Duodenal mucosa (tissue), 2 donors: ENCODE measurements around the gene RTF1.
"Not testable (repeated sequence)": the region's sequence is repeated elsewhere in the genome, so short reads cannot be mapped to it uniquely, and the experiment has no call there.

Experiments
- H3K27ac ChIP-seq: one replicate; pipeline ENCODE4 v1.7.0; 2013; ENCODE audit warnings: low read depth, low read length
- H3K27me3 ChIP-seq, 2 donors: one replicate each; pipeline ENCODE4 v1.7.0; 2013; ENCODE audit warnings: low read length in 2 of 2, control low read depth in 1 of 2; ENCODE audit not compliant: insufficient read depth in 2 of 2, control insufficient read depth in 1 of 2
- H3K36me3 ChIP-seq, 2 donors: one replicate each; pipeline ENCODE4 v1.7.0; 2013; ENCODE audit warnings: low read length in 2 of 2, control low read depth in 1 of 2; ENCODE audit not compliant: insufficient read depth in 2 of 2, control insufficient read depth in 1 of 2
- H3K4me1 ChIP-seq, 2 donors: one replicate each; pipeline ENCODE4 v1.7.0; 2013; ENCODE audit warnings: low read length in 2 of 2, control low read depth in 1 of 2; ENCODE audit not compliant: insufficient read depth in 2 of 2, control insufficient read depth in 1 of 2
- H3K4me3 ChIP-seq, 2 donors: one replicate each; pipeline ENCODE4 v1.7.0; 2013; ENCODE audit warnings: low read length in 2 of 2, low read depth in 1 of 2
- H3K9ac ChIP-seq, 2 donors: one replicate each; pipeline ENCODE4 v1.7.0; 2013; ENCODE audit warnings: low read length in 2 of 2, low read depth in 1 of 2
- H3K9me3 ChIP-seq, 2 donors: one replicate each; pipeline ENCODE4 v1.7.0; 2013; ENCODE audit warnings: low read length in 2 of 2, control low read depth in 1 of 2; ENCODE audit not compliant: control insufficient read depth in 1 of 2

RTF1 gene

DNA sequence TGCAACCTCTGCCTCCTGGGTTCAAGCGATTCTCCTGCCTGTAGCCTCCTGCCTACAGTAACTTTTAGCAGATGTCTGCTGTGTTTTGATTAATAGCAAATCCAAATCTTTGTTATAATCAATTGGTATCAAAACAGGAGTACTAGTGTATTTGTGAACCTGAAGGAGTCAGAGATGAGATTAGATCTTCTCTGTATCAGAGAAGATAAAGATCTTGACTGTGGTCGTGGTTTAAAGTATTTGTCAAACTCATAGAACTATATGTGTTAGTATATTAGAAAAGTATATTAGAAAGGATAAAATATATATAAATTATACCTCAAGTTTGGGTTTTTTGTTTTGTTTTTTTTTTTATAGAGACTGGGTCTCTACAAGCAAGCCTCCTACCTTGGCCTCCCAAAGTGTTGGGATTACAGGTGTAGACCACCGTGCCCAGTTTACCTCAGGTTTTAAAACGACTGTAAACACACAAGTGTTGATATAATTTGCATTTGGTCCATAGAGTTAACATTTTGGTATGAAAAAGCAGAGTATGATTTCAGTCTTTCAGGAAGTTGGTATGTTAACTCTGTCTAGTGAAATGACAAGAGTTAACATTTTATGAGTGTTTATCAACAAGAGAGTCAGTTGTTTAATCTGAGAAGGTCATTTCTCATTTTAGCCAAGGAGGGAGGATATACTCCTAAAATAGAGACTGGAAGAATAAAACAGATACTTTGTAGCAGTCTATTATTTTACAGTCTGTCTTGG, 18.3 kb downstream of the RTF1 start:
- no peak overlapping the region for H3K9ac ChIP-seq
- H3K4me3 ChIP-seq, result no peak overlapping the region
- H3K9me3 ChIP-seq, result no peaks in the 10 kb centered on the region
- no peaks in the 10 kb centered on the region for H3K4me1 ChIP-seq
- peaks cover 0 to 10% of the 10 kb centered on the region in 2 donors for H3K36me3 ChIP-seq
- no peak overlapping the region for H3K27ac ChIP-seq
- H3K27me3 ChIP-seq, result no peaks in the 10 kb centered on the region

DNA sequence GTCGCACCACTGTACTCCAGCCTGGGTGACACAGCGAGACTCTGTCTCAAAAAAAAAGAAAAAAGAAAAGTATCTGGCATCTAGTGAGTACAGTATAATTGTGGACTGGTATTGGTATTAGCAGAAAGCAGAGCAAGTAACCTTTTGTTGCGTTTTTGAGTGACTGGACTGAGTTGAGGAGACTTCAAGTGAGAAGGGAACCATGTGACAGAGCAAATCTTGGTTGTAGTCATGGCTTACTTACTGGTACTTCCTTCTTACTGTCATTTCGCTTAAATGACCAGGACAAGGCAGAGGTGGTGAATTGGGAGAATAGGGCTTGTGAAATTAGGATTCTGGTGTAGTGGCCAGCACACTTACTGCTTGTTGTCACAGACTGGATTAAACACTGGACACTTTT, 20.6 kb downstream of the RTF1 start:
- H3K4me3 ChIP-seq, result no peak overlapping the region
- H3K4me1 ChIP-seq, result no peaks in the 10 kb centered on the region
- H3K9me3 ChIP-seq, result no peaks in the 10 kb centered on the region
- H3K36me3 ChIP-seq, result peaks cover 0 to 10% of the 10 kb centered on the region in 2 donors
- H3K27me3 ChIP-seq, result no peaks in the 10 kb centered on the region
- H3K27ac ChIP-seq, result no peak overlapping the region
- H3K9ac ChIP-seq, result no peak overlapping the region

- Histone ChIP-seq H3K4me3 (no peak overlapping the region), H3K27ac (no peak overlapping the region), H3K36me3 (peaks cover 0 to 11% of the 10 kb centered on the region in 2 donors)
Measured at GRCh38 chr15:41438206-41438605, 21.3 kb downstream of the RTF1 start.

GRCh38 chr15:41438745-41439144, 21.9 kb downstream of the RTF1 start:
- H3K27me3 ChIP-seq, H3K9me3 ChIP-seq, H3K4me1 ChIP-seq, H3K4me3 ChIP-seq, H3K27ac ChIP-seq, H3K9ac ChIP-seq: not testable (repeated sequence)
- H3K36me3 ChIP-seq, result peaks cover 0 to 14% of the 10 kb centered on the region in 2 donors

More at GRCh38 chr15:41438206-41438605, 21.3 kb downstream of the RTF1 start:
- Histone ChIP-seq H3K4me1 (no peaks in the 10 kb centered on the region), H3K9me3 (no peaks in the 10 kb centered on the region), H3K27me3 (no peaks in the 10 kb centered on the region), H3K9ac (no peak overlapping the region)

DNA sequence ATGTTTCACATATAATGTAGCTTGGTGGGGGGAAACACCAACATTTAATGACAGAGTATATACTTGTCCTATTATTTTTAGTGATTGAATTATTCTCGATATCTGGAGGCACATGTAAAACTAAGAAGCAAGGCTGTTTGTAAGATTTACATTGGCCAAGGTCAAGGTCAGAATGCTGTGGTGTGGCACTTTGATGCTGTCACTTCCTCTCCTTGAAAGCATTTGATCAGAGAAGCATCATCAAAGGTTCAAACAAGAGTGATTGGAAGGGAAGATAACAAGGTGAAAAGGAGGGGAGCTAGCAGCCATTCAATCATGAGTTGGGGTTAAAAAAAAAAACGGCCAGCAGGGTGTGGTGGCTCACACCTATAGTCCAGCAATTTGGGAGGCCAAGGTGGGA, 26.4 kb downstream of the RTF1 start:
- H3K9ac ChIP-seq, result no peak overlapping the region
- H3K9me3 ChIP-seq, result no peaks in the 10 kb centered on the region
- no peaks in the 10 kb centered on the region for H3K4me1 ChIP-seq
- H3K27ac ChIP-seq, result no peak overlapping the region
- H3K4me3 ChIP-seq, result no peak overlapping the region
- no peaks in the 10 kb centered on the region for H3K27me3 ChIP-seq
- H3K36me3 ChIP-seq, result peaks cover 7 to 12% of the 10 kb centered on the region in 2 donors

- Histone ChIP-seq H3K4me3 (no peak overlapping the region), H3K9ac (no peak overlapping the region), H3K27me3 (no peaks in the 10 kb centered on the region)
Measured at GRCh38 chr15:41445399-41445798, 28.5 kb downstream of the RTF1 start.

DNA sequence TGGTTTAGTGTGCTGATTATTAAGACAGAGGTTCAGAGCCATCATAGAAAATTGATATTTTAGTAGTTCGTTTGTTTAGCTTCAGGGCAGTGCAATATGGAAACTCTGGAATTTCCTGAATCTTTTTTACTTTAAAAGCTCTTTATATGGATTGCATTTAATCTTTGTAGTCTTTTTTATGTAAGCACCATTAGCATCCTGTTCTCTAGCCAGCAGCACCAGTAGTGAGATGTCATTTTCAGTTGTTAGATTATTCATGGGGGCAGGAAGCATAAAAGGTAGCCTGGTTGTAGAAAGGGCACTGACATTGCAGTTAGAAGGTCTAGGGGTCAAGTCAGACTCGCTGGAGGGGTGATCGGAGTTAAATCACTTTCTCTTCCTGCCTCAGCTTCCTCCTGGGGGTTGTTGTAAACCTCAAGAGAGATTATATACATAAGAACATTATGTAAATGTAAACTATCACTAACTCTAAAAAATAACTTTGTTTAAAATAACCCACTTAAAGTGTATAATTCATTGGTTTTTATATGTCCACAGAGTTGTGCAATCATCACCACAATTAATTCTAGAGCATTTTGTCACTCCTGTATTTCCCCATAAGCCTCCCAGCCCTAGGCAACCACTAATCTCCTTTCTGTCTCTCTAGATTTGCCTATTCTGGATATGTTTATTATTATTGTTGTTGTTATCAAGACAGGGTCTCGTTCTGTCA, 45.3 kb downstream of the RTF1 start:
- Histone ChIP-seq H3K4me1 (no peaks in the 10 kb centered on the region), H3K36me3 (peaks cover 17 to 44% of the 10 kb centered on the region in 2 donors), H3K9me3 (no peaks in the 10 kb centered on the region), H3K4me3 (no peak overlapping the region), H3K27me3 (no peaks in the 10 kb centered on the region), H3K9ac (no peak overlapping the region), H3K27ac (no peak overlapping the region)

More at GRCh38 chr15:41445399-41445798, 28.5 kb downstream of the RTF1 start:
- H3K9me3 ChIP-seq, result no peaks in the 10 kb centered on the region
- H3K27ac ChIP-seq, result no peak overlapping the region
- H3K36me3 ChIP-seq, result peaks cover 4 to 7% of the 10 kb centered on the region in 2 donors
- H3K4me1 ChIP-seq, result no peaks in the 10 kb centered on the region

GRCh38 chr15:41464889-41465580, 48.1 kb downstream of the RTF1 start:
- no peak overlapping the region for H3K4me3 ChIP-seq
- peaks cover 6 to 44% of the 10 kb centered on the region in 2 donors for H3K36me3 ChIP-seq
- H3K4me1 ChIP-seq, result no peaks in the 10 kb centered on the region
- H3K27ac ChIP-seq, result no peak overlapping the region
- no peaks in the 10 kb centered on the region for H3K27me3 ChIP-seq
- H3K9ac ChIP-seq, result no peak overlapping the region
- no peaks in the 10 kb centered on the region for H3K9me3 ChIP-seq

GRCh38 chr15:41465822-41466421, 49.0 kb downstream of the RTF1 start:
- H3K4me3 ChIP-seq, result no peak overlapping the region
- H3K9ac ChIP-seq, result no peak overlapping the region
- no peaks in the 10 kb centered on the region for H3K27me3 ChIP-seq
- H3K27ac ChIP-seq, result no peak overlapping the region
- no peaks in the 10 kb centered on the region for H3K4me1 ChIP-seq
- no peaks in the 10 kb centered on the region for H3K9me3 ChIP-seq
- H3K36me3 ChIP-seq, result peaks cover 11 to 50% of the 10 kb centered on the region in 2 donors

- Histone ChIP-seq H3K9ac (no peak overlapping the region), H3K36me3 (peaks cover 18 to 54% of the 10 kb centered on the region in 2 donors), H3K4me1 (no peaks in the 10 kb centered on the region), H3K9me3 (no peaks in the 10 kb centered on the region), H3K27me3 (no peaks in the 10 kb centered on the region), H3K27ac (no peak overlapping the region), H3K4me3 (no peak overlapping the region)
Measured at GRCh38 chr15:41466711-41467110, 49.8 kb downstream of the RTF1 start.
